HepG2 (cell line): Measurements from ENCODE around the gene PBLD. TPM values are rescaled to one million over a fixed set of nuclear protein-coding genes. Genes with fewer than 3 reads are reported as not detected.

Experiments used
- ATAC-seq: fragments of 200-7000 bp; cut with Tn5 transposase; 3 replicates; pipeline ENCODE4 v1.9.1; 2020; ENCODE audit warnings: mild to moderate bottlenecking, moderate library complexity
- BruUV-seq: library from RNA; stranded (reverse); fragments of 400-500 nt; replicated peaks from 2 replicates; lab custom pipeline; 2021; lab: Mats Ljungman, UMichigan
- CTCF ChIA-PET: fragments of 300-600 bp; formaldehyde crosslinking; extraction: SDS; loops from one replicate; lab custom pipeline; 2021; ENCODE audit warnings: low total read pairs, inconsistent platforms, low intra/inter-chr PET ratio; lab: Yijun Ruan, JAX
- POLR2A ChIA-PET: fragments of 350-600 bp; sonication (Branson Sonifier 250); formaldehyde crosslinking; loops from one replicate; lab custom pipeline; 2020; ENCODE audit warnings: antibody characterized with exemption, inconsistent platforms; lab: Yijun Ruan, JAX
- DNase-seq: peaks from one replicate; pipeline ENCODE4 v3.0.0-alpha.2; 2015; ENCODE audit warnings: low spot score
- FAIRE-seq: peaks from 3 replicates; lab custom pipeline; 2011; peaks lifted over from hg19 to GRCh38; lab: Jason Lieb, UNC
- H2AFZ ChIP-seq: one replicate; pipeline ENCODE4 v1.6.1; 2011; ENCODE audit warnings: low read length, inconsistent platforms
- H3K27ac ChIP-seq: fragments of 300-600 bp; 3 replicates; pipeline ENCODE4 v1.8.0; 2011; ENCODE audit warnings: mixed run types, mild to moderate bottlenecking, mixed read lengths, low read length, inconsistent platforms; ENCODE audit not compliant: insufficient read depth; ENCODE audit errors: extremely low read length
- H3K27me3 ChIP-seq, 2 experiments: fragments of 200-600 bp in 1 of 2; 2 replicates in 1 of 2; 3 replicates in 1 of 2; pipeline versions ENCODE4 v1.6.0 to v1.8.0; 2011; ENCODE audit warnings: low read length in 2 of 2, mild to moderate bottlenecking in 2 of 2, moderate library complexity in 2 of 2, inconsistent platforms in 1 of 2; ENCODE audit not compliant: insufficient read depth in 2 of 2, control insufficient read depth in 1 of 2
- H3K36me3 ChIP-seq, 2 experiments: fragments of 200-600 bp in 1 of 2; replicated peaks in 1 of 2; 2 replicates in 1 of 2; 3 replicates in 1 of 2; pipeline versions ENCODE4 v1.5.1 to v1.8.0; 2011; ENCODE audit warnings: low read length in 2 of 2, inconsistent platforms in 1 of 2; ENCODE audit not compliant: insufficient read depth in 2 of 2, control insufficient read depth in 1 of 2
- H3K4me1 ChIP-seq: 2 replicates; pipeline ENCODE4 v1.5.1; 2012; ENCODE audit warnings: low read length, inconsistent platforms; ENCODE audit not compliant: insufficient read depth
- H3K4me2 ChIP-seq: 2 replicates; pipeline ENCODE4 v1.6.0; 2011; ENCODE audit warnings: low read depth, low read length, inconsistent platforms
- H3K4me3 ChIP-seq, 3 experiments: fragments of 200-600 bp in 1 of 3; sonication (generic), shearing (Covaris generic) in 1 of 3; replicated peaks in 1 of 3; 2 replicates each; pipeline ENCODE4 v1.5.1; 2011 to 2016; ENCODE audit warnings: low read length in 3 of 3, inconsistent platforms in 2 of 3, low read depth in 2 of 3, mild to moderate bottlenecking in 2 of 3, control low read depth in 1 of 3, mixed read lengths in 1 of 3; ENCODE audit not compliant: insufficient read depth in 1 of 3
- H3K79me2 ChIP-seq: one replicate; pipeline ENCODE4 v1.6.1; 2011; ENCODE audit warnings: low read length, inconsistent platforms; ENCODE audit not compliant: insufficient read depth
- H3K9ac ChIP-seq: 2 replicates; pipeline ENCODE4 v1.6.0; 2011; ENCODE audit warnings: mild to moderate bottlenecking, low read depth, low read length, inconsistent platforms; ENCODE audit not compliant: insufficient read depth
- H3K9me3 ChIP-seq: 2 replicates; pipeline ENCODE4 v1.5.1; 2012; ENCODE audit warnings: mild to moderate bottlenecking, low read length
- H4K20me1 ChIP-seq: 2 replicates; pipeline ENCODE4 v1.6.0; 2011; ENCODE audit warnings: inconsistent platforms, mild to moderate bottlenecking, low read length, moderate library complexity; ENCODE audit not compliant: insufficient read depth
- ATF1 ChIP-seq: IDR thresholded peaks from 2 replicates; pipeline ENCODE4 v1.6.1; 2016; ENCODE audit warnings: mild to moderate bottlenecking, control low read depth
- EP300 ChIP-seq, 3 experiments: sonication (generic) in 1 of 3; formaldehyde crosslinking in 1 of 3; IDR thresholded peaks; 2 replicates each; pipeline versions ENCODE4 v1.5.1 to v1.6.1; 2011 to 2020; ENCODE audit warnings: low read depth in 2 of 3, low read length in 2 of 3, borderline replicate concordance in 1 of 3, improper control_type of control experiment in 1 of 3, mild to moderate bottlenecking in 1 of 3, missing genetic modification reagents in 1 of 3, moderate library complexity in 1 of 3
- HOXA7 ChIP-seq: sonication (generic); formaldehyde crosslinking; IDR thresholded peaks from 2 replicates; pipeline ENCODE4 v1.8.1; 2022; ENCODE audit warnings: mild to moderate bottlenecking, missing genetic modification reagents, moderate library complexity
- KDM2A ChIP-seq: sonication (generic); formaldehyde crosslinking; IDR thresholded peaks from 2 replicates; pipeline ENCODE4 v1.4.0; 2020; ENCODE audit warnings: low read depth, missing genetic modification reagents, borderline replicate concordance
- REPIN1 ChIP-seq: sonication (generic); formaldehyde crosslinking; IDR thresholded peaks from 2 replicates; pipeline ENCODE4 v1.8.0; 2022; ENCODE audit warnings: missing genetic modification reagents, low read depth, mild to moderate bottlenecking, borderline replicate concordance
- SOX5 ChIP-seq: IDR thresholded peaks from 2 replicates; pipeline ENCODE4 v1.6.1; 2016; ENCODE audit warnings: borderline replicate concordance
- TGIF2 ChIP-seq: IDR thresholded peaks from 2 replicates; pipeline ENCODE4 v1.6.1; 2016; ENCODE audit warnings: control low read depth, missing compliant biosample characterization
- ZFP1 ChIP-seq: IDR thresholded peaks from 2 replicates; pipeline ENCODE4 v1.6.1; 2016
- ZNF33A ChIP-seq: sonication (generic); formaldehyde crosslinking; IDR thresholded peaks from 2 replicates; pipeline ENCODE4 v1.5.1; 2020; ENCODE audit warnings: missing genetic modification reagents, mild to moderate bottlenecking, moderate library complexity, borderline replicate concordance
- ZNF674 ChIP-seq: sonication (generic); formaldehyde crosslinking; IDR thresholded peaks from 2 replicates; pipeline ENCODE4 v1.5.0; 2020; ENCODE audit warnings: low read depth, mild to moderate bottlenecking, missing genetic modification reagents
- ZNF703 ChIP-seq: sonication (generic); formaldehyde crosslinking; IDR thresholded peaks from 2 replicates; pipeline ENCODE4 v1.5.1; 2020; ENCODE audit warnings: missing genetic modification reagents, mild to moderate bottlenecking, moderate library complexity, borderline replicate concordance
- ZNF776 ChIP-seq: sonication (generic); formaldehyde crosslinking; IDR thresholded peaks from 2 replicates; pipeline ENCODE4 v1.4.0; 2020; ENCODE audit warnings: mild to moderate bottlenecking, missing genetic modification reagents
- WGBS: methylation state at CpG from one replicate; pipeline ENCODE4 v1.1.6; 2017; ENCODE audit warnings: low lambda C conversion rate; 5-methylcytosine and 5-hydroxymethylcytosine counted together
- in situ Hi-C: cut with HindIII; loops from 2 replicates; pipeline ENCODE4 v1.10.0; 2017; ENCODE audit warnings: low pct_unique_long_range_greater_than_20kb; ENCODE audit not compliant: extremely low pct_ligation_motif_present
- intact Hi-C: fragments of 100-400 bp; cut with micrococcal nuclease; formaldehyde crosslinking; loops from one replicate; pipeline ENCODE4 v1.10.0; 2022; ENCODE audit not compliant: unreplicated experiment
- polyA plus RNA-seq, 8 experiments: library from polyadenylated mRNA; depleted of rRNA in 3 of 8; stranded (reverse) in 7 of 8; unstranded in 1 of 8; fragments of >200 nt; fragmentation: Illumina TruSeq in 4 of 8; extraction: Trizol in 4 of 8; gene quantifications; 2 replicates each; pipeline versions ENCODE4 v1.2.1 to v1.2.3, GENCODE V29; 2011 to 2016; ENCODE audit warnings: low read depth in 4 of 8, missing spikeins in 1 of 8, mixed read lengths in 1 of 8; ENCODE audit not compliant: insufficient read depth in 1 of 8
- total RNA-seq, 5 experiments: library from RNA; depleted of rRNA; stranded (reverse); fragments of >200 nt; fragmentation: Illumina TruSeq; extraction: Trizol; gene quantifications; 2 replicates each; pipeline ENCODE4 v1.2.3, GENCODE V29; 2016; ENCODE audit warnings: low read depth in 1 of 5
- TF ChIP-seq, protein P1 (sequence below): IDR thresholded peaks from 2 replicates; pipeline ENCODE4 v1.6.1; 2016; ENCODE audit warnings: low read depth
- TF ChIP-seq, protein P2 (sequence below): sonication (generic); formaldehyde crosslinking; IDR thresholded peaks from 2 replicates; pipeline ENCODE4 v1.9.0; 2021; ENCODE audit warnings: missing genetic modification reagents, mild to moderate bottlenecking, borderline replicate concordance
- TF ChIP-seq, protein P3 (sequence below): sonication (generic); formaldehyde crosslinking; IDR thresholded peaks from 2 replicates; pipeline ENCODE4 v1.8.0; 2022; ENCODE audit warnings: mild to moderate bottlenecking, missing genetic modification reagents; ENCODE audit not compliant: insufficient replicate concordance
- TF ChIP-seq, protein P4 (sequence below): sonication (generic); formaldehyde crosslinking; conservative IDR thresholded peaks from 2 replicates; pipeline ENCODE4 v1.8.0; 2022; ENCODE audit warnings: low read depth, missing genetic modification reagents

PBLD gene
- total and polyA plus RNA-seq, 2 of the 13 experiments (the other 11 are each of a cell fraction or from before 2014, with no cell fraction given): 0.42 to 3.1 TPM

DNA sequence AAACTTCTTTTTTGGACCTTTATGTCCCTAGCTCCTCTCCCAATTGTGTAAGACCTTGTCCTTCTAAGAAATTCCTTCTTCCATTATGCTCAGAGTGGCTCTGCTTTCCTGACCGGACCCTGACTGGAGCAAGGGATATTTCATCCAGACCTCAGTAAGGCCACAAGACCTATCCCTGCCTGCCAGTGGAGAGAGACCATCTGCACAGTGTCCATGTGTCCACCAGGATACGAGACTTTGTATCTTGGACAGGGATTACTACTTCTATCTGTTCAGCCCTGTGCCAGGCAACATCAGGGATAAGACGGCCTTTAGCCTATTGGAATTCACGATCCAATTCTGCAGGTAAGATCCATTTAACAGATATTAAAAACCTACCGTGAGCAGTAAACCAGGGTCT, 93.7 kb downstream of the PBLD start (continued):
- TF ChIP-seq EP300 (IDR thresholded peaks at IDR 0.05; ENCODE audit: low read depth in 2 of 2, low read length in 2 of 2) (no peak), EP300 (CRISPR knock-in tag; IDR thresholded peaks at IDR 0.05; ENCODE audit: borderline replicate concordance) (no peak), SOX5 (no peak)
- TF ChIP-seq, all 625 proteins: peak for 0

DNA sequence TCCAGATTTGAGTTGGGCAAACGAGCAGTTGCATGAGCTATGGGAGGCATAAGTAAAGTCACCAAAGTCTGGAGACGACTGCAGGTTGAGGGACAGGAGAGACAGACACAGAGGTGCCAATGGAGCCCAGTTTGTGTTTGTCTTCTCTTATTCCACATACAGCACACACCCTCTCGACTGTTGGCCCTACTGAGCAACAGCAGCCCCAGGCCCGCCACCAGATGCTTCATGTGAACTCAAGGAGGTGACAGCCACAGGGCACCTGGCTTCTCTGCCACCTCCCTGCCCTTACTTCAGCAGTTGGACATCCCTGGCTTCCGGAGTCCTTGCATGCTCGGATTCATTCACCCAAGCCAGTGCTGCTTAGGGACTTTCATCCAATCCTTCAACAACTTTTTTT, 94.4 kb downstream of the PBLD start:
- POLR2A ChIA-PET: no interaction called here
- intact Hi-C loops: no loop called here

More for the DNA sequence above, 94.4 kb downstream of the PBLD start:
- Histone ChIP-seq H3K27ac (no peak overlapping the region), H3K4me3 (no peak overlapping the region), H3K79me2 (no peaks in the 10 kb centered on the region), H3K36me3 (no peaks in the 10 kb centered on the region), H3K9me3 (no peaks in the 10 kb centered on the region), H3K4me2 (no peak overlapping the region), H3K27me3 (peaks cover 0 to 10% of the 10 kb centered on the region in 2 experiments; a peak in 1 of 5 replicates), H3K4me1 (no peaks in the 10 kb centered on the region), H2AFZ (no peak overlapping the region), H3K9ac (no peak overlapping the region), H4K20me1 (no peaks in the 10 kb centered on the region)
- no TSS peak for BruUV-seq
- CTCF ChIA-PET: no interaction called here
- in situ Hi-C loops: no loop called here
- no peak for ATAC-seq
- FAIRE-seq: no peak
- DNase-seq: no peak
- 46% methylated on average over 5 of the region's 6 CpGs for WGBS
- TF ChIP-seq ATF1 (no peak), HOXA7 (CRISPR knock-in tag) (no peak), TGIF2 (CRISPR knock-in tag) (no peak), ZFP1 (CRISPR knock-in tag) (no peak), KDM2A (CRISPR knock-in tag) (no peak), REPIN1 (CRISPR knock-in tag) (no peak), ZNF33A (no peak), ZNF703 (CRISPR knock-in tag) (no peak), ZNF674 (CRISPR knock-in tag) (no peak), ZNF776 (no peak)
- TF ChIP-seq, protein P1, sequence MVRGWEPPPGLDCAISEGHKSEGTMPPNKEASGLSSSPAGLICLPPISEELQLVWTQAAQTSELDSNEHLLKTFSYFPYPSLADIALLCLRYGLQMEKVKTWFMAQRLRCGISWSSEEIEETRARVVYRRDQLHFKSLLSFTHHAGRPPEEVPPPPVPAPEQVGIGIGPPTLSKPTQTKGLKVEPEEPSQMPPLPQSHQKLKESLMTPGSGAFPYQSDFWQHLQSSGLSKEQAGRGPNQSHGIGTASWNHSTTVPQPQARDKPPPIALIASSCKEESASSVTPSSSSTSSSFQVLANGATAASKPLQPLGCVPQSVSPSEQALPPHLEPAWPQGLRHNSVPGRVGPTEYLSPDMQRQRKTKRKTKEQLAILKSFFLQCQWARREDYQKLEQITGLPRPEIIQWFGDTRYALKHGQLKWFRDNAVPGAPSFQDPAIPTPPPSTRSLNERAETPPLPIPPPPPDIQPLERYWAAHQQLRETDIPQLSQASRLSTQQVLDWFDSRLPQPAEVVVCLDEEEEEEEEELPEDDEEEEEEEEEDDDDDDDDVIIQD (CRISPR knock-in tag): no peak
- TF ChIP-seq, protein P2, sequence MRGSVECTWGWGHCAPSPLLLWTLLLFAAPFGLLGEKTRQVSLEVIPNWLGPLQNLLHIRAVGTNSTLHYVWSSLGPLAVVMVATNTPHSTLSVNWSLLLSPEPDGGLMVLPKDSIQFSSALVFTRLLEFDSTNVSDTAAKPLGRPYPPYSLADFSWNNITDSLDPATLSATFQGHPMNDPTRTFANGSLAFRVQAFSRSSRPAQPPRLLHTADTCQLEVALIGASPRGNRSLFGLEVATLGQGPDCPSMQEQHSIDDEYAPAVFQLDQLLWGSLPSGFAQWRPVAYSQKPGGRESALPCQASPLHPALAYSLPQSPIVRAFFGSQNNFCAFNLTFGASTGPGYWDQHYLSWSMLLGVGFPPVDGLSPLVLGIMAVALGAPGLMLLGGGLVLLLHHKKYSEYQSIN (CRISPR knock-in tag): no peak
- TF ChIP-seq, protein P3, sequence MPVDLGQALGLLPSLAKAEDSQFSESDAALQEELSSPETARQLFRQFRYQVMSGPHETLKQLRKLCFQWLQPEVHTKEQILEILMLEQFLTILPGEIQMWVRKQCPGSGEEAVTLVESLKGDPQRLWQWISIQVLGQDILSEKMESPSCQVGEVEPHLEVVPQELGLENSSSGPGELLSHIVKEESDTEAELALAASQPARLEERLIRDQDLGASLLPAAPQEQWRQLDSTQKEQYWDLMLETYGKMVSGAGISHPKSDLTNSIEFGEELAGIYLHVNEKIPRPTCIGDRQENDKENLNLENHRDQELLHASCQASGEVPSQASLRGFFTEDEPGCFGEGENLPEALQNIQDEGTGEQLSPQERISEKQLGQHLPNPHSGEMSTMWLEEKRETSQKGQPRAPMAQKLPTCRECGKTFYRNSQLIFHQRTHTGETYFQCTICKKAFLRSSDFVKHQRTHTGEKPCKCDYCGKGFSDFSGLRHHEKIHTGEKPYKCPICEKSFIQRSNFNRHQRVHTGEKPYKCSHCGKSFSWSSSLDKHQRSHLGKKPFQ (CRISPR knock-in tag): no peak
- TF ChIP-seq, protein P4, sequence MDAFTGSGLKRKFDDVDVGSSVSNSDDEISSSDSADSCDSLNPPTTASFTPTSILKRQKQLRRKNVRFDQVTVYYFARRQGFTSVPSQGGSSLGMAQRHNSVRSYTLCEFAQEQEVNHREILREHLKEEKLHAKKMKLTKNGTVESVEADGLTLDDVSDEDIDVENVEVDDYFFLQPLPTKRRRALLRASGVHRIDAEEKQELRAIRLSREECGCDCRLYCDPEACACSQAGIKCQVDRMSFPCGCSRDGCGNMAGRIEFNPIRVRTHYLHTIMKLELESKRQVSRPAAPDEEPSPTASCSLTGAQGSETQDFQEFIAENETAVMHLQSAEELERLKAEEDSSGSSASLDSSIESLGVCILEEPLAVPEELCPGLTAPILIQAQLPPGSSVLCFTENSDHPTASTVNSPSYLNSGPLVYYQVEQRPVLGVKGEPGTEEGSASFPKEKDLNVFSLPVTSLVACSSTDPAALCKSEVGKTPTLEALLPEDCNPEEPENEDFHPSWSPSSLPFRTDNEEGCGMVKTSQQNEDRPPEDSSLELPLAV (CRISPR knock-in tag): no peak
